GM12878 (cell line): ENCODE measurements around the gene IL3. TPM values are rescaled to one million over a fixed set of nuclear protein-coding genes. Genes with fewer than 3 reads are reported as not detected.

Experiments
- ATAC-seq: fragments of 200-7000 bp; cut with Tn5 transposase; 3 replicates; pipeline ENCODE4 v1.9.1; 2020; ENCODE audit warnings: mild to moderate bottlenecking, moderate library complexity
- BruUV-seq: library from RNA; stranded (reverse); fragments of 400-500 nt; replicated peaks from 2 replicates; lab custom pipeline; 2021; lab: Mats Ljungman, UMichigan
- CTCF ChIA-PET: fragments of 300-600 bp; sonication (Branson Sonifier 250); formaldehyde crosslinking; extraction: SDS; loops from one replicate; lab custom pipeline; 2021; ENCODE audit warnings: inconsistent platforms; lab: Yijun Ruan, JAX
- POLR2A ChIA-PET: fragments of 350-600 bp; formaldehyde crosslinking; extraction: SDS; loops from one replicate; lab custom pipeline; 2021; ENCODE audit warnings: inconsistent platforms; lab: Charles Lee
- RAD21 ChIA-PET: fragments of 300-600 bp; sonication (Branson Sonifier 250); formaldehyde crosslinking; loops from one replicate; lab custom pipeline; 2023; ENCODE audit warnings: antibody characterized with exemption; ENCODE audit not compliant: unreplicated experiment; lab: Charles Lee
- SMC1A ChIA-PET: fragments of 300-600 bp; sonication (Branson Sonifier 250); formaldehyde crosslinking; loops from one replicate; lab custom pipeline; 2023; ENCODE audit not compliant: unreplicated experiment, uncharacterized antibody; lab: Charles Lee
- DNase-seq: peaks from one replicate; pipeline ENCODE4 v3.0.0-alpha.2; 2011; ENCODE audit warnings: low read depth, low spot score
- FAIRE-seq: peaks from 3 replicates; lab custom pipeline; 2011; peaks lifted over from hg19 to GRCh38; lab: Jason Lieb, UNC
- H2AFZ ChIP-seq: 2 replicates; pipeline ENCODE4 v1.6.0; 2011; ENCODE audit warnings: low read depth, low read length, control low read depth; ENCODE audit not compliant: control insufficient read depth
- H3K27ac ChIP-seq: 2 replicates; pipeline ENCODE4 v1.5.1; 2011; ENCODE audit warnings: control low read depth; ENCODE audit not compliant: control insufficient read depth, insufficient read depth
- H3K27me3 ChIP-seq, 2 experiments: replicated peaks in 1 of 2; 2 replicates each; pipeline versions ENCODE4 v1.6.0 to v1.6.1; 2011; ENCODE audit warnings: low read length in 1 of 2; ENCODE audit not compliant: control insufficient read depth in 2 of 2, insufficient read depth in 2 of 2
- H3K36me3 ChIP-seq, 2 experiments: 2 replicates each; pipeline ENCODE4 v1.5.1; 2011; ENCODE audit warnings: low read length in 1 of 2; ENCODE audit not compliant: control insufficient read depth in 2 of 2, insufficient read depth in 2 of 2
- H3K4me1 ChIP-seq: 2 replicates; pipeline ENCODE4 v1.6.1; 2011; ENCODE audit warnings: mild to moderate bottlenecking, low read length, moderate library complexity, mixed read lengths; ENCODE audit not compliant: control insufficient read depth, insufficient read depth
- H3K4me2 ChIP-seq: 2 replicates; pipeline ENCODE4 v1.6.0; 2011; ENCODE audit warnings: control low read depth; ENCODE audit not compliant: control insufficient read depth, insufficient read depth
- H3K4me3 ChIP-seq: fragments of 200-600 bp; sonication (generic); 2 replicates; pipeline ENCODE4 v1.5.1; 2016
- H3K79me2 ChIP-seq: 2 replicates; pipeline ENCODE4 v1.6.0; 2011; ENCODE audit warnings: low read length; ENCODE audit not compliant: control insufficient read depth, insufficient read depth
- H3K9ac ChIP-seq: 2 replicates; pipeline ENCODE4 v1.8.0; 2011; ENCODE audit warnings: low read length, control low read depth, mixed read lengths; ENCODE audit not compliant: control insufficient read depth, insufficient read depth
- H3K9me3 ChIP-seq: replicated peaks from 3 replicates; pipeline ENCODE4 v1.5.1; 2011; ENCODE audit warnings: mild to moderate bottlenecking, low read length; ENCODE audit not compliant: control insufficient read depth, insufficient read depth
- H4K20me1 ChIP-seq: 2 replicates; pipeline ENCODE4 v1.6.0; 2011; ENCODE audit not compliant: control insufficient read depth, insufficient read depth
- CBX5 ChIP-seq: sonication (generic); IDR thresholded peaks from 2 replicates; pipeline ENCODE4 v1.6.1; 2016; ENCODE audit warnings: low read depth, moderate library complexity, mild to moderate bottlenecking, inconsistent platforms
- E2F4 ChIP-seq: IDR thresholded peaks from 2 replicates; pipeline ENCODE4 v1.6.1; 2012; ENCODE audit warnings: low read depth, low read length, improper control_type of control experiment
- FOXK2 ChIP-seq: fragments of 450-650 bp; IDR thresholded peaks from 2 replicates; pipeline ENCODE4 v1.6.1; 2017; ENCODE audit warnings: mild to moderate bottlenecking, moderate library complexity
- KDM1A ChIP-seq: fragments of 200-600 bp; sonication (generic); IDR thresholded peaks from 2 replicates; pipeline ENCODE4 v1.6.1; 2016; ENCODE audit warnings: borderline replicate concordance
- NFIC ChIP-seq: IDR thresholded peaks from 2 replicates; pipeline ENCODE4 v1.6.1; 2012; ENCODE audit warnings: low read depth, mild to moderate bottlenecking, inconsistent platforms, low read length, moderate library complexity
- PKNOX1 ChIP-seq: fragments of 450-650 bp; IDR thresholded peaks from 2 replicates; pipeline ENCODE4 v1.6.1; 2016; ENCODE audit warnings: mild to moderate bottlenecking
- REST ChIP-seq: IDR thresholded peaks from 2 replicates; pipeline ENCODE4 v1.6.1; 2012; ENCODE audit warnings: mild to moderate bottlenecking, low read depth, low read length
- RFX5 ChIP-seq: IDR thresholded peaks from 2 replicates; pipeline ENCODE4 v1.6.1; 2011; ENCODE audit warnings: low read depth, low read length, improper control_type of control experiment
- RUNX3 ChIP-seq: IDR thresholded peaks from 2 replicates; pipeline ENCODE4 v1.6.1; 2012; ENCODE audit warnings: low read length, inconsistent platforms
- ZNF622 ChIP-seq: fragments of 450-650 bp; IDR thresholded peaks from 2 replicates; pipeline ENCODE4 v1.6.1; 2017; ENCODE audit warnings: mild to moderate bottlenecking, inconsistent platforms
- ZSCAN29 ChIP-seq: fragments of 450-650 bp; IDR thresholded peaks from 2 replicates; pipeline ENCODE4 v1.6.1; 2017; ENCODE audit warnings: mild to moderate bottlenecking, moderate library complexity
- WGBS: methylation state at CpG from one replicate; pipeline ENCODE4 v1.1.6; 2016; ENCODE audit warnings: low lambda C conversion rate; ENCODE audit not compliant: insufficient replicate concordance, insufficient coverage; ENCODE audit errors: missing lambda C conversion rate; 5-methylcytosine and 5-hydroxymethylcytosine counted together
- in situ Hi-C: fragments of 300-500 bp; cut with MboI; formaldehyde crosslinking; loops from 9 replicates; pipeline ENCODE4 v1.14.3; 2018; ENCODE audit warnings: mixed read lengths
- intact Hi-C: fragments of 100-400 bp; cut with micrococcal nuclease; formaldehyde crosslinking; loops from one replicate; pipeline ENCODE4 v1.14.2; 2022; ENCODE audit not compliant: unreplicated experiment
- polyA plus RNA-seq, 11 experiments: library from polyadenylated mRNA; depleted of rRNA in 4 of 11; unstranded in 6 of 11; stranded (reverse) in 5 of 11; fragments of >200 nt; fragmentation: Nextera tagmentation in 4 of 11; fragmentation: Illumina TruSeq in 1 of 11; extraction: Ambion mirVana in 4 of 11; extraction: Trizol in 1 of 11; gene quantifications; 1 replicate in 1 of 11; 2 replicates in 10 of 11; pipeline versions ENCODE4 v1.2.1 to v1.2.3, GENCODE V29; 2011 to 2016; ENCODE audit warnings: inconsistent platforms in 2 of 11, missing spikeins in 2 of 11, low read depth in 1 of 11
- total RNA-seq, 4 experiments: library from RNA; depleted of rRNA in 3 of 4; stranded (reverse); fragments of >200 nt in 3 of 4; fragmentation: Illumina TruSeq in 1 of 4; extraction: Trizol in 1 of 4; gene quantifications; 2 replicates each; pipeline versions ENCODE4 v1.2.1 to v1.2.3, GENCODE V29; 2013 to 2021
- TF ChIP-seq, protein P1 (sequence below): fragments of 150-350 bp; IDR thresholded peaks from 2 replicates; pipeline ENCODE4 v1.6.1; 2014; ENCODE audit warnings: mild to moderate bottlenecking, low read depth, low read length

The IL3 gene
- total and polyA plus RNA-seq, 10 of the 15 experiments (the other 5 are each of a cell fraction or from before 2014, with no cell fraction given) = not detected

DNA sequence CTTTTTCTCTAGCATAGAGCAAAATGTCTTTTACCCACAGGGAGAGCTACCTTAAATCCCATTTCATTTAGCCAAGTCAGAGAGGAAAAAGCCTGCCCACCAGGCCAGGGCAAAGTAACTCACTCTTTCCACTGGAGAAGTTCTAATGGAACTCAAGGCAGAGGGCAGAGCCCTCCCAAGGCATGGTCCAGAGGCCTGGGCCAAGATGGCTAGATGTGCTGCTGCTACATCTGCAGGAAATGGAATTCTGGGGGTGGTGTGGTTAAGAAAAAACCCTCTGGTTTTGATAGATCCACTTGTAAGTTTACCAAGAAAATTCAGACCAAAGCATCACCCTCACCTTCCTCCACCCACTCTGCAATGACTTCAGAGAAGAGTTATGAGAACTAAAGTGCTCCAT, 50.5 kb downstream of the IL3 start:
- intact Hi-C loops = no loop called here

DNA sequence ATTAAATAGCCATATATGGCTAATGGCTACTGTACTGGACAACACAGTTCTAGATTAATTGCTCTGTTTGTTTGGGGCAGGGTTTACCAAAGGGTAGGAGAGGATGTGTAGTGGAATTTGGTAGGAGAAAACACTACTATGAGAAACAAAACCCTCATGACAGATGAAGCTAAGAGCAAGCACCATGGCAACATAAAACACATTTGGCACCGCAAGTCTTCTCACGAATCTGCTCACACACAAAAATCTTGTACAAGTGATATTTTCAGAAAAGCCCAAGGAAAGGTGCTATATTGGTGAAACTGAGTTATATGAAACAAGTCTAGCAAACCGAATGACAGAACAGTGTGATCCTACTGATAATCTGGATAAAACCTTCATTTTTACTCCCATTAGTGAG, 51.7 kb downstream of the IL3 start:
- Histone ChIP-seq H3K4me1 (peaks cover 7% of the 10 kb centered on the region), H3K9me3 (no peaks in the 10 kb centered on the region; the same call in none of the 3 replicates), H3K36me3 (no peaks in the 10 kb centered on the region), H3K27ac (no peak overlapping the region), H3K4me2 (no peak overlapping the region), H3K4me3 (no peak overlapping the region), H3K27me3 (no peaks in the 10 kb centered on the region), H2AFZ (no peak overlapping the region), H4K20me1 (no peaks in the 10 kb centered on the region), H3K9ac (no peak overlapping the region), H3K79me2 (no peaks in the 10 kb centered on the region)
- no peak for DNase-seq
- SMC1A ChIA-PET = interaction anchor here (1.3 to 2.0 kb wide), 2 partner anchors 10 to 13 kb away, joined by 4 to 5 read pairs; no protein-coding TSS in a partner anchor
- no TSS peak for BruUV-seq
- no peak for ATAC-seq
- FAIRE-seq = no peak
- in situ Hi-C loops = no loop called here
- CTCF ChIA-PET = interaction anchor here (1.3 kb wide), 1 partner anchor 49 kb away, joined by 6 read pairs; no protein-coding TSS in a partner anchor
- POLR2A ChIA-PET = no interaction called here
- intact Hi-C loops = no loop called here
- 73% methylated on average over 3 of the region's 3 CpGs for WGBS
- RAD21 ChIA-PET = no interaction called here
- no peak for TF ChIP-seq RUNX3
- TF ChIP-seq, protein P1, sequence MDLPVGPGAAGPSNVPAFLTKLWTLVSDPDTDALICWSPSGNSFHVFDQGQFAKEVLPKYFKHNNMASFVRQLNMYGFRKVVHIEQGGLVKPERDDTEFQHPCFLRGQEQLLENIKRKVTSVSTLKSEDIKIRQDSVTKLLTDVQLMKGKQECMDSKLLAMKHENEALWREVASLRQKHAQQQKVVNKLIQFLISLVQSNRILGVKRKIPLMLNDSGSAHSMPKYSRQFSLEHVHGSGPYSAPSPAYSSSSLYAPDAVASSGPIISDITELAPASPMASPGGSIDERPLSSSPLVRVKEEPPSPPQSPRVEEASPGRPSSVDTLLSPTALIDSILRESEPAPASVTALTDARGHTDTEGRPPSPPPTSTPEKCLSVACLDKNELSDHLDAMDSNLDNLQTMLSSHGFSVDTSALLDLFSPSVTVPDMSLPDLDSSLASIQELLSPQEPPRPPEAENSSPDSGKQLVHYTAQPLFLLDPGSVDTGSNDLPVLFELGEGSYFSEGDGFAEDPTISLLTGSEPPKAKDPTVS = no peak
- TF ChIP-seq KDM1A = no peak
- TF ChIP-seq ZSCAN29 = no peak
- TF ChIP-seq E2F4 = no peak
- no peak for TF ChIP-seq REST
- no peak for TF ChIP-seq RFX5
- no peak for TF ChIP-seq ZNF622
- no peak for TF ChIP-seq PKNOX1

More for the DNA sequence above, 50.5 kb downstream of the IL3 start:
- ChIA-PET RAD21 (no interaction called here), SMC1A (interaction anchor here (2.0 kb wide), 1 partner anchor 9 kb away, joined by 5 read pairs; no protein-coding TSS in a partner anchor), POLR2A (interaction anchor here (0.6 kb wide), 1 partner anchor 154 kb away, joined by 4 read pairs; no protein-coding TSS in a partner anchor), CTCF (interaction anchor here (0.9 to 1.0 kb wide), 2 partner anchors 10 to 70 kb away, joined by 3 read pairs; no protein-coding TSS in a partner anchor)
- Histone ChIP-seq H3K4me3 (no peak overlapping the region), H3K9ac (no peak overlapping the region), H3K4me1 (peaks cover 7% of the 10 kb centered on the region), H3K27me3 (no peaks in the 10 kb centered on the region), H3K4me2 (no peak overlapping the region), H3K36me3 (no peaks in the 10 kb centered on the region), H3K27ac (no peak overlapping the region), H2AFZ (no peak overlapping the region), H3K9me3 (no peaks in the 10 kb centered on the region; the same call in none of the 3 replicates), H4K20me1 (no peaks in the 10 kb centered on the region), H3K79me2 (no peaks in the 10 kb centered on the region)
- TF ChIP-seq FOXK2 (no peak), CBX5 (no peak), RUNX3 (peak; percentile 67), NFIC (peak; percentile 28; the same call in 1 of the 2 replicates)
- DNase-seq (no peak), ATAC-seq (no peak), FAIRE-seq (no peak)
- in situ Hi-C loops = no loop called here
- BruUV-seq = no TSS peak
